HG02588 (cell line): ENCODE results near the gene CDH5.

ENCODE experiments used
- ATAC-seq: cut with Tn5 transposase; IDR thresholded peaks from one replicate; pipeline ENCODE4 v1.9.1; 2021; ENCODE audit warnings: mild to moderate bottlenecking, moderate library complexity; ENCODE audit not compliant: unreplicated experiment

The CDH5 gene

DNA sequence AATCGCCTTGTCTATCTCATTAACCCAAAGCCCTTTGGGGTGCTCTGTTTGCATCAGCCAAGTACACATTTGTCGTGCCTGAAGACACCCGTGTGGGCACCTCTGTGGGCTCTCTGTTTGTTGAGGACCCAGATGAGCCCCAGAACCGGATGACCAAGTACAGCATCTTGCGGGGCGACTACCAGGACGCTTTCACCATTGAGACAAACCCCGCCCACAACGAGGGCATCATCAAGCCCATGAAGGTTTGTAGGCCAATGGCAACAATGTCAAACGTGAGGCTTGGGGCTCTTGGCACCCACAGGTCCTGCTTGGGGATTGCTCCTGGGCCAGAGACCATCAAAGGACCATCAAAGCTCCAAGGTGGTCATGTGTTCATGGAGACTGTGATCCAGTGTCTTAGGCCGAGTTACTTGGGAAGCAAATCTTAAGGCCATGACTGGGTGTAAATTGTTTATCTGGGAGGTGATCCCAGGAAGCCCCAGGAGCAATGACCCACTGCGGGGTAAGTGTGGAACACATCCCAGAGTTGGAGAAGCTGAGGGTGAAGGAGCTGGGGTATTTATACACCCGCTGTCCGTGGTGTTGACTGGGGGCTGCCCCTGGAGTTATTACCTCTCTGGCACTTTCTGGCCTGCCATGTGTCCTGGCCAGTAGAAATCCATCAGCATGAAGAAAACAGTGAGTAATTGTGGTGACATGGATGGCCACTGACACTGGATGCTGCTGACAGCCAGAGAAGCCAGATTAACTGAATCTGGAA, 24.0 kb downstream of the CDH5 start:
- ATAC-seq: no peak

- no peak for ATAC-seq
Measured at GRCh38 chr16:66391726-66392670, 25.5 kb downstream of the CDH5 start.

DNA sequence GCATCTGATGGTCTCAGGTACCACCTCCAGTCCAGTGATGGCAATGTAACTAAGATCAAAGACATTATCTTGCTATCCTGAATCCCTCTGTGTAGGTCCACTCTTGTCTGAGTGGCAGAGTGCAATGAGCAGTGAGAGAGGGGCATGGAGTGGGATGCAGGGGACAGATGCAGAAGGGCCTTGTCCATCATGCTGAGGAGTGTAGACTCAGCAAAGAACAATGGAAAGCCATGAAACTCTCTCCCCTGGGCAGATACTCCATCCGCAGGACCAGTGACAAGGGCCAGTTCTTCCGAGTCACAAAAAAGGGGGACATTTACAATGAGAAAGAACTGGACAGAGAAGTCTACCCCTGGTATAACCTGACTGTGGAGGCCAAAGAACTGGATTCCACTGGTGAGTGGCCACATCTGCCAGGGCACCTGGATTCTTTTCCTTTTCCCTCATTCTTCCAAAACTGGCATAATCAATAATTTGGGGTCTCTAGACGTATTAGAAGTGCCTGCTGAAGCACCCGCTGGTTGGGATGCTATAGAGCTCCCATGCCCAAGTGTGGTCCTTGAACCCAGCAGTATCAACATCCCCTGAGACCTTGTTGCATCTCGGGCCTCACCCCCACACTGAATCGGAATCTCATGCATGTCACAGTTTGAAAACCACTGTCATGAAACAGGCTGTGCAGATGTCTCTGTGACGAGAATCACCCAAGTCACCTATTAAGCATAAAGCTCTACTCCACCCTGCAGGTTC, 29.5 kb downstream of the CDH5 start:
- ATAC-seq: no peak

DNA sequence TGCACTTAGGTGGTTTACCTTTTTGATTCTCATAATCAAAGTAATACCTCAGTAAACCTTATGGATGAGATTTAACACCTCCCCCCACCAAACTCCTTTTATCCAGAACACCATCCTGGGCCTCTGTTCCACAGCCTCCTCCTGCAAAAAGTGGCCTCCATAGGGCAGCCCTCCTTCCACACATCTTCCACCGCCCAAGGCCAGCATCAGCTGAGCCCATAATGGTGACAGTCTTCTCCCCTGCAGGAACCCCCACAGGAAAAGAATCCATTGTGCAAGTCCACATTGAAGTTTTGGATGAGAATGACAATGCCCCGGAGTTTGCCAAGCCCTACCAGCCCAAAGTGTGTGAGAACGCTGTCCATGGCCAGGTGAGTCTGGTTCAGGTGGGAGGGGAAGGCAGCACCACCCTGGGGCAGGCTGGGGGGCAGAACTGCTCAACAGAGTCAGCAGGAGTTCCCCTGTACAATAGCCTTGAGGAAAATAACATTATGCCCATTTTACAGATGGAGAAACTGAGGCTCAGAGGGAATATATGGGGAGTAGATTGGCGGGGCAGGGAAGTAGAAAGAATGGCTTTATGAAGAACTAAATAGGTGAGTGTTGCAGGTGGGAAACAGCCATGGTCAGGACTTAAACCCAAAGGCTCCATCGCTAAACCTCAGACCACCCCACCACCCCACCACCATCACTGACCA, 31.4 kb downstream of the CDH5 start:
- ATAC-seq: no peak

DNA sequence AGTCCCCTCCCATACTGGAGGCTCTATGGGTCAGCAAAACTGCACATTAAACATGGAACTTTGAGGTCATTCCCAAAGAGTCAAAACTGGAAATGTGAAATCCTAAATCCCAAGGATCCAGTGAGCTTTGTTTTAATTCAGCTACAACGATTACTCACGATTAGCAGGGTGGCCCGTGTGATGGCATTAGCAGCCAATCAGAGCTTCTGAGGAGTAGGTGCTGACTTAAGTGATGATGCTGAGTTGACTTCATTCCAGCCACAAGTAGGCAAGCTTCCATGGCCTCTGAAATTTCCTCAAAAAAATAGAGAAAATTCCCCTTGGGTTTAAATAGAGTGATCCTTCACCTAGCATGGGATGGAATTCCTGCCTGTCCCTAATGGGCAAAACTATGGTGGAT, 32.5 kb downstream of the CDH5 start:
- ATAC-seq: no peak

GRCh38 chr16:66399930-66400329, 33.4 kb downstream of the CDH5 start:
- ATAC-seq: no peak

DNA sequence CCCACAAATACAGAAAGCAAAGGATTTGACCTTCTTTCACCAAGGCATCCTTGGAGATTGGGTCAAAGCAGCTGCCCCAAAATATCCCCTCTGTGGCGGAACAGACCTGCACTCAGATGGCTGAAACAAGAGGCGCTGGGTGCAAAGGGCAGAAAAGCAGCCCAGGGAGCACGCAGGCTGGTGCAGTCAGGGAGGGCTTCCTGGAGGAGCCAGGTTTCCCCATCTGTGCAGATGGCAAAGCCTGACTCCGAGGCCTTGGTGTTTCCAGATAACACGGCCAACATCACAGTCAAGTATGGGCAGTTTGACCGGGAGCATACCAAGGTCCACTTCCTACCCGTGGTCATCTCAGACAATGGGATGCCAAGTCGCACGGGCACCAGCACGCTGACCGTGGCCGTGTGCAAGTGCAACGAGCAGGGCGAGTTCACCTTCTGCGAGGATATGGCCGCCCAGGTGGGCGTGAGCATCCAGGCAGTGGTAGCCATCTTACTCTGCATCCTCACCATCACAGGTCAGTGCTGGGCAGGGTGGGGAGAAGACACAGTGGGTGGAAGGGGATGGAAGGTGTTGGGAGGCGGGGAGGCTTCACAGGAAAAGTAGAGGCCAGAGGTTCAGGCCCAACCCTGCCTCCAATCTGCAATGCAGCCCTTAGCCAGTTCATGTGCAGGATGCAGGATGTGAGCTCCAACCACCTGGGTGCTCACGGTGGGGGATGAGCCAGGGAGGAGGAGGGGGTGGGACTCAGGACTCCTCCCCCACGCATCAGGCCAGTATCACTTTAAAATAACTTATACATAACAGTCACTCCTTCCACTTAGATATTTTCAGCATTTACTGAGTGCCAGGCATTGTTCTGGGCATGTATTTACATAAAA, 34.3 kb downstream of the CDH5 start:
- no peak for ATAC-seq

GRCh38 chr16:66401610-66402009, 35.1 kb downstream of the CDH5 start:
- no peak for ATAC-seq

DNA sequence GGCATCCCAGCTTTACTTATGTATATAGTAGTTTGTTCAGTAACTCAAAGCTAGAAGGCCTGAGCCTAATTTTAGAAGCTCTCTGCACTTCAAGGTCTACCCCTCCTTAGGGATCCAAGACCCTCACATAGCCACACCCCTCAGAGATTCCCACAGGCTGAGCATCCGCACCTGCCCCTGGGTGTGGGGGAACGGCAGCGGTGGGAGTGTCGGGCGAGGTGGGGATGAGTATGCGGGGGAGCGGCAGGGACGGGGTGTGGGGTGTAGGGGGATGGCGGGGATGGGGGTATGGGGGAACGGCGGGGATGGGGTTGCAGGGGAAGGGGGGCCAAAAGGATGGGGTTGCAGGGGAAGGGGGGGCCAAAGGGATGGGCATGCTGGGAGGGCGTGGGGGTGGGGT, 35.7 kb downstream of the CDH5 start:
- no peak for ATAC-seq

DNA sequence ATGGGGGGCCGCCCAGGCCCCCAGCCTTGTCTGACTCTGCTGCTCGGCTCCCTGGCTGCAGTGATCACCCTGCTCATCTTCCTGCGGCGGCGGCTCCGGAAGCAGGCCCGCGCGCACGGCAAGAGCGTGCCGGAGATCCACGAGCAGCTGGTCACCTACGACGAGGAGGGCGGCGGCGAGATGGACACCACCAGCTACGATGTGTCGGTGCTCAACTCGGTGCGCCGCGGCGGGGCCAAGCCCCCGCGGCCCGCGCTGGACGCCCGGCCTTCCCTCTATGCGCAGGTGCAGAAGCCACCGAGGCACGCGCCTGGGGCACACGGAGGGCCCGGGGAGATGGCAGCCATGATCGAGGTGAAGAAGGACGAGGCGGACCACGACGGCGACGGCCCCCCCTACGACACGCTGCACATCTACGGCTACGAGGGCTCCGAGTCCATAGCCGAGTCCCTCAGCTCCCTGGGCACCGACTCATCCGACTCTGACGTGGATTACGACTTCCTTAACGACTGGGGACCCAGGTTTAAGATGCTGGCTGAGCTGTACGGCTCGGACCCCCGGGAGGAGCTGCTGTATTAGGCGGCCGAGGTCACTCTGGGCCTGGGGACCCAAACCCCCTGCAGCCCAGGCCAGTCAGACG, 36.2 kb downstream of the CDH5 start:
- no peak for ATAC-seq

DNA sequence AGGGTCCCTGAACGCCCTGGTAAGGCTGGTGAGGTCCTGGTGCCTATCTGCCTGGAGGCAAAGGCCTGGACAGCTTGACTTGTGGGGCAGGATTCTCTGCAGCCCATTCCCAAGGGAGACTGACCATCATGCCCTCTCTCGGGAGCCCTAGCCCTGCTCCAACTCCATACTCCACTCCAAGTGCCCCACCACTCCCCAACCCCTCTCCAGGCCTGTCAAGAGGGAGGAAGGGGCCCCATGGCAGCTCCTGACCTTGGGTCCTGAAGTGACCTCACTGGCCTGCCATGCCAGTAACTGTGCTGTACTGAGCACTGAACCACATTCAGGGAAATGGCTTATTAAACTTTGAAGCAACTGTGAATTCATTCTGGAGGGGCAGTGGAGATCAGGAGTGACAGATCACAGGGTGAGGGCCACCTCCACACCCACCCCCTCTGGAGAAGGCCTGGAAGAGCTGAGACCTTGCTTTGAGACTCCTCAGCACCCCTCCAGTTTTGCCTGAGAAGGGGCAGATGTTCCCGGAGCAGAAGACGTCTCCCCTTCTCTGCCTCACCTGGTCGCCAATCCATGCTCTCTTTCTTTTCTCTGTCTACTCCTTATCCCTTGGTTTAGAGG, 37.1 kb downstream of the CDH5 start:
- no peak for ATAC-seq

DNA sequence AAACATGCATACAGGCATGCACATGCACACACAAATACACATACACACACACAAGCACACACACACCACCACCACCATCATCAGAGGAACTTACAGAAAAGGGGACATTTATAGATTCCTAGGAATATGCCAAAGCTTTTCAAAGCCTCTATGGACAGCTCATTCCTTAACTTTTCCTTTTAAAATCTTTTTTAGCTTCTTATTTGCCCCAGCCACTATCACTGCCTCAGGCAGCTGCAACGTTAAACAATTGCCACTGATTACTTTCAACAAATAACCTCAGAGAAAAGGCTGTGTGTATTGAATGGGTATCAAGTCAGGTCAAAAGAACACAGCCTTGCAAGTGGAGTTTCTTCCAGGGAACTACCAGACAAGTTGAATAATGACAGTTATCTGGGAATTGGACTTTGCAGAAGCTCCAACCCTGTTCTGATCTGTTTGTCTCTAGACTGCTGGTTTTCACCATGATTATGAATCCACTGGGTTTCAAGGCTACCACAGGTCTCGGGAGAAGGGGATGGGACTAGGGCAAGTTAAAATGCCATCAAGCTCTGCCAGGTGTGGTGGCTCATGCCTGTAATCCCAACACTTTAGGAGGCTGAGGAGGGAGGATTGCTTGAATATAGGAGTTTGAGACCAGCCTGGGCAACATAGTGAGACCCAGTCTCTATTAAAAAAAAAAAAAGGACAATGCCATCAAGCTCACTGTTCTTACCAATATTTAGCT, 38.7 kb downstream of the CDH5 start:
- ATAC-seq: no peak

GRCh38 chr16:66406534-66407221, 40.2 kb downstream of the CDH5 start:
- ATAC-seq: peak; percentile 89

- ATAC-seq: no peak
Measured at GRCh38 chr16:66408163-66409048, 41.9 kb downstream of the CDH5 start.

- ATAC-seq: no peak
Measured at GRCh38 chr16:66409156-66409555, 42.7 kb downstream of the CDH5 start.

DNA sequence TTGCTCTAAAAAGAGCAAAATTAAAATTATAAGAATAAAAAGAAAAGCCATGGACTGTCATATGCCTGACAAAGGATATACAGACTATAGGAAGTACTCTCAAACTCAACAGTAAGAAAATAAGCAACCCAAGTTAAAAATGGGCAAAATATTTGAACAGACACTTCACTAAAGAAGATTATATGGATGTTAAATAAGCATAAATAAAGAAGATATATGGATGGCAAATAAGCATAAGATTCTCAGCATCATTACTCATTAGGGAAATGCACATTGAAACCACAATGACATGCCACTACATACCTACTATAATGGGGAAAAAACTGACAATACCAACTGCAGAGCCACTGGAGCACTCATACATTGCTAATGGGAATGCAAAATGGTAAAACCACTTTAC, 45.7 kb downstream of the CDH5 start:
- ATAC-seq: no peak

- no peak for ATAC-seq
Measured at GRCh38 chr16:66414891-66415290, 48.4 kb downstream of the CDH5 start.
